Upper lobe of left lung (tissue), 6 donors: ENCODE results near the gene STEAP3. TPM values are rescaled to one million over a fixed set of nuclear protein-coding genes. Genes with fewer than 3 reads are reported as not detected.
"Not testable (repeated sequence)": the region's sequence is repeated elsewhere in the genome, so short reads cannot be mapped to it uniquely, and the experiment has no call there.

Source experiments
- ATAC-seq, 2 donors: fragments of 200-7000 bp; cut with Tn5 transposase; one replicate each; pipeline ENCODE4 v1.9.1; 2022; ENCODE audit warnings: mild to moderate bottlenecking in 2 of 2, moderate library complexity in 2 of 2; ENCODE audit not compliant: low FRiP score in 2 of 2
- DNase-seq, 2 donors: peaks; one replicate each; pipeline ENCODE4 v3.0.0-alpha.2; 2019 to 2020
- H3K27ac ChIP-seq, 4 donors: fragments of 200-600 bp; sonication (generic); one replicate each; pipeline ENCODE4 v1.5.1; 2016 to 2019
- H3K27me3 ChIP-seq, 4 donors: fragments of 200-600 bp; sonication (generic); one replicate each; pipeline ENCODE4 v1.5.1; 2017 to 2019
- H3K36me3 ChIP-seq, 4 donors: fragments of 200-600 bp; sonication (generic); one replicate each; pipeline ENCODE4 v1.5.1; 2016 to 2019
- H3K4me1 ChIP-seq, 4 donors: fragments of 200-600 bp; sonication (generic); one replicate each; pipeline ENCODE4 v1.5.1; 2018 to 2019
- H3K4me3 ChIP-seq, 4 donors: fragments of 200-600 bp; sonication (generic); one replicate each; pipeline ENCODE4 v1.5.1; 2017 to 2019; ENCODE audit warnings: mild to moderate bottlenecking in 2 of 4, moderate library complexity in 1 of 4
- H3K9me3 ChIP-seq, 4 donors: fragments of 200-600 bp; sonication (generic); one replicate each; pipeline ENCODE4 v1.5.1; 2018 to 2019
- EP300 ChIP-seq, 4 donors: sonication (generic); formaldehyde crosslinking; IDR thresholded peaks; one replicate each; pipeline ENCODE4 v1.5.1; 2017; ENCODE audit warnings: antibody characterized with exemption in 4 of 4, control low read depth in 2 of 4
- POLR2A ChIP-seq, 4 donors: fragments of 450-650 bp; IDR thresholded peaks; one replicate each; pipeline ENCODE4 v1.5.1; 2016 to 2017; ENCODE audit warnings: antibody characterized with exemption in 4 of 4, mild to moderate bottlenecking in 2 of 4
- POLR2AphosphoS5 ChIP-seq, 2 donors: sonication (generic); formaldehyde crosslinking; IDR thresholded peaks; one replicate each; pipeline ENCODE4 v1.5.1; 2017; ENCODE audit warnings: antibody characterized with exemption in 2 of 2
- WGBS, 2 donors: methylation state at CpG; one replicate each; pipeline ENCODE4 v1.1.5; 2017 to 2018; 5-methylcytosine and 5-hydroxymethylcytosine counted together
- total RNA-seq, 6 donors: library from RNA; depleted of rRNA in 4 of 6; stranded (reverse); fragments of >200 nt in 4 of 6; gene quantifications; one replicate each; pipeline versions ENCODE4 v1.1.0 to v1.2.1, GENCODE V29; 2016 to 2021
- TF ChIP-seq, protein P1 (sequence below), 6 experiments: fragments of 450-650 bp in 4 of 6; fragments of 200-600 bp in 2 of 6; sonication (generic) in 2 of 6; IDR thresholded peaks; one replicate each; pipeline ENCODE4 v1.5.1; 2016 to 2019; ENCODE audit warnings: antibody characterized with exemption in 6 of 6
- donor health status: DM: no; HTN: no; CAD: no; lungs with moderate emphysema.
- donor health status: DM: no; HTN: yes; CAD: no; lungs with severe emphysema.

STEAP3 gene
- total RNA-seq, 6 donors from 2014 or later, result 18.1 to 26.6 (median 22.4) TPM

DNA sequence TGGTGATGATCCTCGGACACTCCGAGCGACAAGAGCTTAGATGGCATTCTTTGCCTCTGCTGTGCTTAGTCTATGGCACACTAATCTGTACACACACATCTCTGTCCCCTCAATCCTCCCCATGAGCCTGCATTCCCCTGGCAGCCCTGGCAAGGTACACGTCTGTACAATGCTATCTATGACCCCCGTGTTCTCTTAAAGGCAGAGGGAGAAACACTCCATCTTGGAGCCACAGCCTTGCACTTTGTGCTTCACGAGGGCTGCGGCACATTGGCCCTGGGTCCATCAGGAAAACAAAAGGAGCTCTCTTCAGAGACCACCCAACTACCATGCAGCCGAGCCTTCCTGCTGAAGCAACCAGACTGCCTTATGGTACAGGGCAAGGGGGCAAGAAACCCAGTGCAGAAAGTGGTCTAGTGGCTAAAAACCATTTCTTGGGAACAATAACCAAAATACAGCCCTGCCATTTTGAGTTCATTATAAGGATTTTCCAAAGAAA is 42.5 kb downstream of the STEAP3 start:
- no peaks in the 10 kb centered on the region for H3K36me3 ChIP-seq
- TF ChIP-seq, protein P1, sequence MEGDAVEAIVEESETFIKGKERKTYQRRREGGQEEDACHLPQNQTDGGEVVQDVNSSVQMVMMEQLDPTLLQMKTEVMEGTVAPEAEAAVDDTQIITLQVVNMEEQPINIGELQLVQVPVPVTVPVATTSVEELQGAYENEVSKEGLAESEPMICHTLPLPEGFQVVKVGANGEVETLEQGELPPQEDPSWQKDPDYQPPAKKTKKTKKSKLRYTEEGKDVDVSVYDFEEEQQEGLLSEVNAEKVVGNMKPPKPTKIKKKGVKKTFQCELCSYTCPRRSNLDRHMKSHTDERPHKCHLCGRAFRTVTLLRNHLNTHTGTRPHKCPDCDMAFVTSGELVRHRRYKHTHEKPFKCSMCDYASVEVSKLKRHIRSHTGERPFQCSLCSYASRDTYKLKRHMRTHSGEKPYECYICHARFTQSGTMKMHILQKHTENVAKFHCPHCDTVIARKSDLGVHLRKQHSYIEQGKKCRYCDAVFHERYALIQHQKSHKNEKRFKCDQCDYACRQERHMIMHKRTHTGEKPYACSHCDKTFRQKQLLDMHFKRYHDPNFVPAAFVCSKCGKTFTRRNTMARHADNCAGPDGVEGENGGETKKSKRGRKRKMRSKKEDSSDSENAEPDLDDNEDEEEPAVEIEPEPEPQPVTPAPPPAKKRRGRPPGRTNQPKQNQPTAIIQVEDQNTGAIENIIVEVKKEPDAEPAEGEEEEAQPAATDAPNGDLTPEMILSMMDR (IDR thresholded peaks at IDR 0.05), result no peak
- TF ChIP-seq EP300 (IDR thresholded peaks at IDR 0.05), result no peak
- TF ChIP-seq POLR2AphosphoS5 (IDR thresholded peaks at IDR 0.05), result no peak
- TF ChIP-seq POLR2A (IDR thresholded peaks at IDR 0.05), result no peak
- DNase-seq, result no peak
- no peaks in the 10 kb centered on the region for H3K9me3 ChIP-seq
- no peak for ATAC-seq
- H3K27ac ChIP-seq, result no peak overlapping the region
- no peaks in the 10 kb centered on the region for H3K27me3 ChIP-seq
- no peak overlapping the region for H3K4me3 ChIP-seq
- 95 to 97% methylated on average over 5 to 8 of the region's 8 CpGs for WGBS, 2 donors
- H3K4me1 ChIP-seq, result no peaks in the 10 kb centered on the region

DNA sequence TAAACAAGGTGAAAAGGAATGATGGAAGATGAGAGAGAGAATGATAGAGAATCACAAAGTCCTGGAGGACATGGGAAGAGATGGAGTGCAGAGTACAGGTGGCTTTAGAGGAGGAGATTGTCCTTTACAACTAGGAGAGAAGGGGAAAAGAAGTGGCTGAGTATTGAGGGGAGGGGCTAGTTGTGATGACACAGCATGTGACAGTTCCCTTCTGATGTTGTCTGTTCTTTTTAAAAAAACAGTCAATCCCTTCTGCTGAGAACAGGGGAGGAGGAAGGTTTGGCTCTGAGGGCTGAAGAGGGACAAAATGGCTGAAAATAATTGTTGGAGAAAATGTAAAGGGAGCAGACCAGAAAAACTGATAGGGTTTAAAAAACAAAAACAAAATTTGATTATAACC is 44.0 kb downstream of the STEAP3 start:
- Histone ChIP-seq H3K9me3 (no peaks in the 10 kb centered on the region), H3K4me3 (no peak overlapping the region), H3K27me3 (no peaks in the 10 kb centered on the region), H3K4me1 (no peaks in the 10 kb centered on the region), H3K36me3 (no peaks in the 10 kb centered on the region), H3K27ac (no peak overlapping the region)
- ATAC-seq (no peak), DNase-seq (no peak)
- no peak for TF ChIP-seq POLR2A (IDR thresholded peaks at IDR 0.05)
- TF ChIP-seq EP300 (IDR thresholded peaks at IDR 0.05), result no peak
- TF ChIP-seq, protein P1 (IDR thresholded peaks at IDR 0.05), result no peak
- TF ChIP-seq POLR2AphosphoS5 (IDR thresholded peaks at IDR 0.05), result no peak

DNA sequence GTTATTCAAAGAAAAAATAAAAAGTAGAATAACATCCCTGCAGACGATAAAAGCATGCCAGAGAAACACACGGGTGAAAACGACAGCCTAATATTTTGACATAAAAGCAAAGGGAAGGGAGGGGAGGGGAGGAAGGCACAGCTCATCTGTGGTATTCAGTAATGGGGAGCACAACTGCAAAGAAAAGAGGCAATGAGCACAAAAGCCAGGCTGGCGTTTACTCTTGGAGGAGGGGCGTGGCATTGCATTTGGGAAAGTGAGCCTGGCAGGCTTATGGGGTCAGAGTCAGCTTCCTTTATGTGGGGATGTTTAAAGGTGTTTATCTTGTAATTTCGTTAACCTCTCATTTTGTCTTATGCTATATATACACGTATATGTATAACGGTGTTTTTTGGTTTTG is 53.2 kb downstream of the STEAP3 start:
- WGBS, 2 donors, result 75% methylated on average over 8 of the region's 8 CpGs
- ATAC-seq (no peak), DNase-seq (no peak)
- Histone ChIP-seq H3K27ac (no peak overlapping the region), H3K9me3 (no peaks in the 10 kb centered on the region), H3K27me3 (no peaks in the 10 kb centered on the region), H3K4me1 (no peaks in the 10 kb centered on the region), H3K4me3 (no peak overlapping the region), H3K36me3 (no peaks in the 10 kb centered on the region)
- TF ChIP-seq EP300 (IDR thresholded peaks at IDR 0.05) (no peak), POLR2AphosphoS5 (IDR thresholded peaks at IDR 0.05) (no peak), POLR2A (IDR thresholded peaks at IDR 0.05) (no peak)
- TF ChIP-seq, protein P1 (IDR thresholded peaks at IDR 0.05), result no peak

DNA sequence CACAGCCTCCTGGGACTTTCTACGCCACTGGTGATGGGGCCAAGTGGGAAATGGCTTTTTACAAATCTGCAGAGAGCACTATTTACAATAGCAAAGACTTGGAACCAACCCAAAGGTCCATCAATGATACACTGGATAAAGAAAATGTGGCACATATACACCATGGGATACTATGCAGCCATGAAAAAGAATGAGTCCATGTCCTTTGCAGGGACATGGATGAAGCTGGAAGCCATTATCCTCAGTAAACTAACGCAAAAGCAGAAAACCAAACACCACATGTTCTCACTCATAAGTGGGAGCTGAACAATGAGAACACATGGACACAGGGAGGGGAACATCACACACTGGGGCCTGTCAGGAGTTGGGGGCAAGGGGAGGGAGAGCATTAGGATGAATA is 54.8 kb downstream of the STEAP3 start:
- H3K36me3 ChIP-seq, H3K4me1 ChIP-seq, H3K9me3 ChIP-seq, DNase-seq, ATAC-seq, H3K4me3 ChIP-seq, H3K27me3 ChIP-seq, H3K27ac ChIP-seq: not testable (repeated sequence)
- WGBS, 2 donors, result 85 to 93% methylated on average over 2 of the region's 2 CpGs

DNA sequence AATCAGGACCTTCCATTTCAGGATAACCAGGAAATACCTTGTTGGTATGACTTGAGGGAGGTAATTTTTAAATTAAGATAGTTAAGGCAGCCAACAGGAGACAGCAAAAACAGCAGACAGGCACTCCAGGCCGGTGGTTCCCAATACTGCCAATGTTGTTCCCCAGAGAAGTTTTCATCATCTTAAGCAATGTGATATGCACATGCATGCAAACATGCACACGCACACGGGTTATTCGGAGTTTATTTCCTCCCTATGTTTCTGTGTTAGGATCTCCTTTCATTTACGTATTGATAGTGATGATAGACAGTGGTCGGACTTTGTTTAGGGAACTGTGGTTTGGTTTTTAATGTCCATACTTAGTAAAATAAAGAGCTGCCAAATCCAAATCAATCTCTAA is 55.3 kb downstream of the STEAP3 start:
- DNase-seq (no peak), ATAC-seq (no peak)
- H3K9me3 ChIP-seq, result no peaks in the 10 kb centered on the region
- H3K4me3 ChIP-seq, result no peak overlapping the region
- no peak overlapping the region for H3K27ac ChIP-seq
- 90 to 93% methylated on average over 6 of the region's 6 CpGs for WGBS, 2 donors
- no peaks in the 10 kb centered on the region for H3K27me3 ChIP-seq
- TF ChIP-seq POLR2A (IDR thresholded peaks at IDR 0.05) (no peak), POLR2AphosphoS5 (IDR thresholded peaks at IDR 0.05) (no peak), EP300 (IDR thresholded peaks at IDR 0.05) (no peak)
- TF ChIP-seq, protein P1 (IDR thresholded peaks at IDR 0.05), result no peak
- peaks cover 3 to 12% (median 11%) of the 10 kb centered on the region in 4 donors for H3K4me1 ChIP-seq
- H3K36me3 ChIP-seq, result no peaks in the 10 kb centered on the region
